Liver (tissue), 9 donors: ENCODE results near the gene SNX18. TPM values are rescaled to one million over a fixed set of nuclear protein-coding genes. Genes with fewer than 3 reads are reported as not detected.

Source experiments
- DNase-seq: peaks from one replicate; pipeline ENCODE4 v3.0.0-alpha.2; 2017; ENCODE audit warnings: low spot score
- H3K27ac ChIP-seq, 2 donors: one replicate each; pipeline ENCODE4 v1.7.0; 2013; ENCODE audit warnings: inconsistent platforms in 2 of 2, low read length in 2 of 2, control low read depth in 1 of 2, low read depth in 1 of 2, mild to moderate bottlenecking in 1 of 2
- H3K27me3 ChIP-seq, 4 donors: one replicate each; pipeline versions ENCODE4 v1.6.1 to v1.7.0; 2013; ENCODE audit warnings: low read length in 3 of 4, inconsistent platforms in 1 of 4, mild to moderate bottlenecking in 1 of 4, moderate library complexity in 1 of 4; ENCODE audit not compliant: control insufficient read depth in 4 of 4, insufficient read depth in 4 of 4
- H3K36me3 ChIP-seq, 4 donors: one replicate each; pipeline versions ENCODE4 v1.6.1 to v1.7.0; 2013; ENCODE audit warnings: low read length in 3 of 4, mild to moderate bottlenecking in 3 of 4, low read depth in 1 of 4, moderate library complexity in 1 of 4; ENCODE audit not compliant: control insufficient read depth in 4 of 4, insufficient read depth in 3 of 4
- H3K4me1 ChIP-seq, 4 donors: one replicate each; pipeline versions ENCODE4 v1.6.1 to v1.7.0; 2013; ENCODE audit warnings: low read length in 3 of 4, mild to moderate bottlenecking in 3 of 4, moderate library complexity in 1 of 4; ENCODE audit not compliant: control insufficient read depth in 4 of 4, insufficient read depth in 4 of 4
- H3K4me3 ChIP-seq, 3 donors: one replicate each; pipeline versions ENCODE4 v1.6.1 to v1.7.0; 2013; ENCODE audit warnings: low read length in 3 of 3, control low read depth in 1 of 3, low read depth in 1 of 3, mild to moderate bottlenecking in 1 of 3
- H3K9ac ChIP-seq, 2 donors: one replicate each; pipeline ENCODE4 v1.7.0; 2013; ENCODE audit warnings: low read length in 2 of 2, mild to moderate bottlenecking in 2 of 2, moderate library complexity in 2 of 2, control low read depth in 1 of 2, low read depth in 1 of 2
- H3K9me3 ChIP-seq, 4 donors: one replicate each; pipeline versions ENCODE4 v1.6.1 to v1.7.0; 2013; ENCODE audit warnings: low read length in 3 of 4; ENCODE audit not compliant: control insufficient read depth in 4 of 4
- ATF3 ChIP-seq: IDR thresholded peaks from 2 replicates; pipeline ENCODE4 v1.6.1; 2016; ENCODE audit warnings: antibody characterized with exemption
- CTCF ChIP-seq: fragments of 150-350 bp; IDR thresholded peaks from 2 replicates; pipeline ENCODE4 v1.5.1; 2017; ENCODE audit warnings: improper control_type of control experiment, low read depth, low read length; ENCODE audit not compliant: missing input control
- EGR1 ChIP-seq, 2 donors: IDR thresholded peaks; 2 replicates each; pipeline ENCODE4 v1.6.1; 2016 to 2018; ENCODE audit warnings: antibody characterized with exemption in 2 of 2, low read depth in 2 of 2
- FOXA1 ChIP-seq: IDR thresholded peaks from 2 replicates; pipeline ENCODE4 v1.6.1; 2016; ENCODE audit warnings: antibody characterized with exemption
- FOXA2 ChIP-seq: IDR thresholded peaks from 2 replicates; pipeline ENCODE4 v1.6.1; 2016; ENCODE audit warnings: antibody characterized with exemption
- GABPA ChIP-seq, 2 donors: IDR thresholded peaks in 1 of 2; conservative IDR thresholded peaks in 1 of 2; 2 replicates each; pipeline ENCODE4 v1.6.1; 2016; ENCODE audit warnings: antibody characterized with exemption in 2 of 2, mild to moderate bottlenecking in 1 of 2, moderate library complexity in 1 of 2
- MAX ChIP-seq: IDR thresholded peaks from 2 replicates; pipeline ENCODE4 v1.6.1; 2016; ENCODE audit warnings: antibody characterized with exemption
- NR2F2 ChIP-seq: IDR thresholded peaks from 2 replicates; pipeline ENCODE4 v1.6.1; 2016; ENCODE audit warnings: antibody characterized with exemption
- RAD21 ChIP-seq, 2 donors: IDR thresholded peaks; 2 replicates each; pipeline ENCODE4 v1.6.1; 2016; ENCODE audit warnings: antibody characterized with exemption in 2 of 2, mild to moderate bottlenecking in 2 of 2
- REST ChIP-seq: IDR thresholded peaks from 2 replicates; pipeline ENCODE4 v1.6.1; 2016; ENCODE audit warnings: antibody characterized with exemption, mild to moderate bottlenecking
- RXRA ChIP-seq, 2 donors: IDR thresholded peaks; 2 replicates each; pipeline ENCODE4 v1.6.1; 2017 to 2018; ENCODE audit warnings: antibody characterized with exemption in 2 of 2, mild to moderate bottlenecking in 1 of 2
- SP1 ChIP-seq: IDR thresholded peaks from 2 replicates; pipeline ENCODE4 v1.6.1; 2018; ENCODE audit warnings: antibody characterized with exemption, mild to moderate bottlenecking
- TAF1 ChIP-seq: conservative IDR thresholded peaks from 2 replicates; pipeline ENCODE4 v1.6.1; 2016; ENCODE audit warnings: antibody characterized with exemption, mild to moderate bottlenecking
- YY1 ChIP-seq: IDR thresholded peaks from 2 replicates; pipeline ENCODE4 v1.6.1; 2016; ENCODE audit warnings: antibody characterized with exemption, mild to moderate bottlenecking
- ZBTB33 ChIP-seq: IDR thresholded peaks from 2 replicates; pipeline ENCODE4 v1.6.1; 2016; ENCODE audit warnings: antibody characterized with exemption
- WGBS: extraction: QIAGEN DNeasy Blood & Tissue Kit; methylation state at CpG from one replicate; pipeline ENCODE4 v1.1.7; 2013; 5-methylcytosine and 5-hydroxymethylcytosine counted together
- polyA plus RNA-seq, 2 donors: library from polyadenylated mRNA; stranded (reverse) in 1 of 2; unstranded in 1 of 2; fragments of 200-250 nt in 1 of 2; fragments of >200 nt in 1 of 2; fragmentation: Nextera tagmentation in 1 of 2; extraction: Ambion mirVana in 1 of 2; gene quantifications; one replicate each; pipeline versions ENCODE4 v1.2.1 to v1.2.3, GENCODE V29; 2013 to 2015
- total RNA-seq, 2 donors: library from RNA; depleted of rRNA; stranded (reverse); fragments of >200 nt; gene quantifications; one replicate each; pipeline ENCODE4 v1.2.3, GENCODE V29; 2014
- donor health status: healthy.
- donor health status: healthy.
- donor health status: healthy.
- donor health status: healthy.
- donor health status: healthy.

Gene SNX18
- total and polyA plus RNA-seq, 4 donors: 4.9 to 32.5 (median 12.6) TPM

GRCh38 chr5:54524082-54524481 is 6.5 kb downstream of the SNX18 start:
- H3K4me1 ChIP-seq: peaks cover 6 to 70% (median 41%) of the 10 kb centered on the region in 4 donors
- peak overlapping the region; percentile 32 to 44 for H3K27ac ChIP-seq
- DNase-seq: no peak
- H3K9ac ChIP-seq: no peak overlapping the region
- no peak for TF ChIP-seq ATF3
- no peak overlapping the region for H3K4me3 ChIP-seq
- H3K36me3 ChIP-seq: no peaks in the 10 kb centered on the region
- no peaks in the 10 kb centered on the region for H3K27me3 ChIP-seq
- WGBS: 54% methylated on average over 8 of the region's 8 CpGs
- H3K9me3 ChIP-seq: no peaks in the 10 kb centered on the region

- no peaks in the 10 kb centered on the region for H3K9me3 ChIP-seq
- H3K27ac ChIP-seq: peak overlapping the region in 1 of 2 donors; percentile 32
- H3K36me3 ChIP-seq: no peaks in the 10 kb centered on the region
- no peak for TF ChIP-seq REST
- TF ChIP-seq GABPA (IDR thresholded peaks at IDR 0.05 in 1 of 2, conservative IDR thresholded peaks at IDR 0.05 in 1 of 2): no peak
- TF ChIP-seq RAD21 (IDR thresholded peaks at IDR 0.05): no peak
- TF ChIP-seq EGR1 (IDR thresholded peaks at IDR 0.05; ENCODE audit: low read depth in 2 of 2): no peak
- no peak for TF ChIP-seq RXRA (IDR thresholded peaks at IDR 0.05)
- no peak for TF ChIP-seq NR2F2
- no peak for TF ChIP-seq YY1
- H3K4me1 ChIP-seq: peaks cover 3 to 68% (median 37%) of the 10 kb centered on the region in 4 donors
- WGBS: 72% methylated on average over 8 of the region's 8 CpGs
- DNase-seq: no peak
- no peak overlapping the region for H3K4me3 ChIP-seq
- no peaks in the 10 kb centered on the region for H3K27me3 ChIP-seq
- no peak overlapping the region for H3K9ac ChIP-seq
These were observed 7.1 kb downstream of the SNX18 start for GRCh38 chr5:54524704-54525103.

- Histone ChIP-seq H3K9me3 (no peaks in the 10 kb centered on the region), H3K4me3 (no peak overlapping the region), H3K27me3 (no peaks in the 10 kb centered on the region), H3K9ac (no peak overlapping the region), H3K4me1 (peaks cover 5 to 68% (median 37%) of the 10 kb centered on the region in 4 donors), H3K36me3 (no peaks in the 10 kb centered on the region), H3K27ac (no peak overlapping the region)
- TF ChIP-seq REST: no peak
- TF ChIP-seq NR2F2: no peak
- TF ChIP-seq RXRA (IDR thresholded peaks at IDR 0.05): no peak
- no peak for TF ChIP-seq FOXA2
- TF ChIP-seq CTCF: no peak
- no peak for TF ChIP-seq ATF3
- TF ChIP-seq TAF1: no peak
- no peak for TF ChIP-seq ZBTB33
- TF ChIP-seq MAX: no peak
- TF ChIP-seq FOXA1: no peak
- no peak for TF ChIP-seq EGR1 (IDR thresholded peaks at IDR 0.05; ENCODE audit: low read depth in 2 of 2)
- no peak for TF ChIP-seq RAD21 (IDR thresholded peaks at IDR 0.05)
- TF ChIP-seq SP1: no peak
- DNase-seq: no peak
- 82% methylated on average over 4 of the region's 4 CpGs for WGBS
These were observed 7.7 kb downstream of the SNX18 start for GRCh38 chr5:54525261-54525660.
